PC-3 (cell line): ENCODE data around the gene KCNK10.

ENCODE experiments used
- CTCF ChIP-seq: fragments of 300-600 bp; sonication (generic); conservative IDR thresholded peaks from 2 replicates; pipeline ENCODE4 v1.5.1; 2017; ENCODE audit warnings: antibody characterized with exemption, low read depth, mild to moderate bottlenecking, low read length
- EZH2 ChIP-seq: fragments of 300-600 bp; sonication (generic); IDR thresholded peaks from one replicate; pipeline ENCODE4 v1.6.1; 2017; ENCODE audit warnings: antibody characterized with exemption, mild to moderate bottlenecking, low read length; ENCODE audit not compliant: unreplicated experiment

- TF ChIP-seq EZH2 (no peak), CTCF (no peak)
Measured at GRCh38 chr14:88249266-88249665, 73.8 kb downstream of the KCNK10 start.
